BE2C (cell line): ENCODE data around the gene EIF5A2.
"Not testable (repeated sequence)": the region's sequence is repeated elsewhere in the genome, so short reads cannot be mapped to it uniquely, and the experiment has no call there.

ENCODE experiments used
- DNase-seq: peaks from one replicate; pipeline ENCODE4 v3.0.0-alpha.2; 2020
- H3K27me3 ChIP-seq: fragments of 250-450 bp; sonication (Bioruptor Pico); 2 replicates; pipeline ENCODE4 v1.5.1; 2020; ENCODE audit warnings: mild to moderate bottlenecking
- H3K36me3 ChIP-seq: fragments of 250-450 bp; sonication (Bioruptor Pico); 2 replicates; pipeline ENCODE4 v1.5.1; 2020; ENCODE audit warnings: mild to moderate bottlenecking
- H3K4me1 ChIP-seq: fragments of 250-450 bp; sonication (Bioruptor Pico); 2 replicates; pipeline ENCODE4 v1.5.1; 2020
- H3K4me3 ChIP-seq: 2 replicates; pipeline ENCODE4 v1.5.1; 2011; ENCODE audit warnings: low read depth, low read length
- H3K9me3 ChIP-seq: fragments of 250-450 bp; sonication (Bioruptor Pico); 2 replicates; pipeline ENCODE4 v1.5.1; 2020
- CTCF ChIP-seq: IDR thresholded peaks from 2 replicates; pipeline ENCODE4 v1.5.1; 2012; ENCODE audit warnings: mild to moderate bottlenecking, low read depth, low read length

EIF5A2 gene

DNA sequence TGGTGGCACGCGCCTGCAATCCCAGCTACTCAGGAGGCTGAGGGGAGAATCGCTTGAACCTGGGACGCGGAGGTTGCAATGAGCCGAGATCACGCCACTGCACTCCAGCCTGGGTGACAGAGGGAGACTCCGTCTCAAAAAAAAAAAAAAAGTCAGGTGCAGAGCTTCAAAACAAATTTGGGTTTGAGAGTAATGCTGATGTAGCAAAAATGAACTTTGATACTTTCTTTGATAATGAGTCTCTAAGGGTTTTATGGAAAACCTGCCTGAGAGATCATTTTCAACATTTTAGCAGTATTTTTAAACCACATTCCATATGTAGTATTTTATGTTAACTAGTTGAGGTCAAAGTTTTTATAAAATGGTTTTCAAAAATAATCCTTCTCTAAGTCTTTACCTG, 14.5 kb downstream of the EIF5A2 start:
- no peak for TF ChIP-seq CTCF
- H3K4me1 ChIP-seq = no peaks in the 10 kb centered on the region
- no peak for DNase-seq
- no peaks in the 10 kb centered on the region for H3K27me3 ChIP-seq
- H3K36me3 ChIP-seq = peaks cover 6% of the 10 kb centered on the region; the same call in 1 of the 2 replicates
- no peaks in the 10 kb centered on the region for H3K9me3 ChIP-seq
- H3K4me3 ChIP-seq = no peak overlapping the region

GRCh38 chr3:170889630-170890029, 18.8 kb downstream of the EIF5A2 start:
- H3K36me3 ChIP-seq = peaks cover 2% of the 10 kb centered on the region; the same call in 1 of the 2 replicates
- no peak overlapping the region for H3K4me3 ChIP-seq
- H3K27me3 ChIP-seq = no peaks in the 10 kb centered on the region
- H3K4me1 ChIP-seq = no peaks in the 10 kb centered on the region
- no peak for DNase-seq
- no peaks in the 10 kb centered on the region for H3K9me3 ChIP-seq
- no peak for TF ChIP-seq CTCF

- no peaks in the 10 kb centered on the region for H3K27me3 ChIP-seq
- no peak overlapping the region for H3K4me3 ChIP-seq
- peaks cover 2% of the 10 kb centered on the region; the same call in 1 of the 2 replicates for H3K36me3 ChIP-seq
- H3K9me3 ChIP-seq = no peaks in the 10 kb centered on the region
- TF ChIP-seq CTCF = no peak
- H3K4me1 ChIP-seq = no peaks in the 10 kb centered on the region
- DNase-seq = no peak
These were observed 19.3 kb downstream of the EIF5A2 start for GRCh38 chr3:170889132-170889531.

DNA sequence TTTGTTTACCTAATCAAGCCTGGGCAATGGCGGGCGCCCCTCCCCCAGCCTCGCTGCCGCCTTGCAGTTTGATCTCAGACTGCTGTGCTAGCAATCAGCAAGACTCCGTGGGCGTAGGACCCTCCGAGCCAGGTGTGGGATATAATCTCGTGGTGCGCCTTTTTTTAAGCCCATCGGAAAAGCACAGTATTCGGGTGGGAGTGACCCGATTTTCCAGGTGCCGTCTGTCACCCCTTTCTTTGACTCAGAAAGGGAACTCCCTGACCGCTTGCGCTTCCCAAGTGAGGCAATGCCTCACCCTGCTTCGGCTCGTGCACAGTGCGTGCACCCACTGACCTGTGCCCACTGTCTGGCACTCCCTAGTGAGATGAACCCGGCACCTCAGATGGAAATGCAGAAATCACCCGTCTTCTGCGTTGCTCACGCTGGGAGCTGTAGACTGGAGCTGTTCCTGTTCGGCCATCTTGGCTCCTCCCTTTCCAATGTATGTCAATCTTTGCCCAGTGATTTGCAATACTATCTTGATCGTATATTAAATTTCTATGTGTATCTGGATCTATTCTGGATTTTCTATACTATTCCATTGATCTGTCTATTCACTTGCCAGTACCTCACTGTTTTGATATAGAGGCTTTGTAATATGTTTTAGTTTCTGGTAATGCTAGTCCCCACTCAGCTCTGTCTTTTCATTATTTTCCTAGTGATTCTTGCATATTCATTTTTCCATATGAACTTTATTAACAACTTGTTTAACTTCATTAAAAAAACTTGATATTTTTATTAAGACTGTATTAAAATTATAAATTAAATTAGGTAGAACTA, 24.1 kb downstream of the EIF5A2 start:
- not testable (repeated sequence) for DNase-seq, H3K9me3 ChIP-seq, H3K4me3 ChIP-seq, H3K36me3 ChIP-seq, H3K27me3 ChIP-seq, H3K4me1 ChIP-seq

DNA sequence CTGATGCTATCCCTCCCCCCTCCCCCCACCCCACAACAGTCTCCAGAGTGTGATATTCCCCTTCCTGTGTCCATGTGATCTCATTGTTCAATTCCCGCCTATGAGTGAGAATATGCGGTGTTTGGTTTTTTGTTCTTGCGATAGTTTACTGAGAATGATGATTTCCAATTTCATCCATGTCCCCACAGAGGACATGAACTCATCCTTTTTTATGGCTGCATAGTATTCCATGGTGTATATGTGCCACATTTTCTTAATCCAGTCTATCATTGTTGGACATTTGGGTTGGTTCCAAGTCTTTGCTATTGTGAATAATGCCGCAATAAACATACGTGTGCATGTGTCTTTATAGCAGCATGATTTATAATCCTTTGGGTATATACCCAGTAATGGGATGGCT, 29.7 kb downstream of the EIF5A2 start:
- DNase-seq, H3K4me3 ChIP-seq, H3K9me3 ChIP-seq, H3K4me1 ChIP-seq, H3K36me3 ChIP-seq, H3K27me3 ChIP-seq: not testable (repeated sequence)

GRCh38 chr3:170877311-170877710, 31.1 kb downstream of the EIF5A2 start:
- not testable (repeated sequence) for H3K4me3 ChIP-seq, H3K36me3 ChIP-seq, H3K4me1 ChIP-seq, H3K9me3 ChIP-seq, H3K27me3 ChIP-seq, DNase-seq

- H3K4me3 ChIP-seq = no peak overlapping the region
These were observed 31.9 kb downstream of the EIF5A2 start for GRCh38 chr3:170876537-170876936.

More at GRCh38 chr3:170876537-170876936, 31.9 kb downstream of the EIF5A2 start:
- Histone ChIP-seq H3K36me3 (no peaks in the 10 kb centered on the region), H3K9me3 (no peaks in the 10 kb centered on the region), H3K27me3 (no peaks in the 10 kb centered on the region), H3K4me1 (no peaks in the 10 kb centered on the region)
- no peak for DNase-seq
- no peak for TF ChIP-seq CTCF
